Caco-2 (cell line): ENCODE measurements around the gene GOLGA5. TPM values are rescaled to one million over a fixed set of nuclear protein-coding genes. Genes with fewer than 3 reads are reported as not detected.

ENCODE experiments used
- BruUV-seq: library from RNA; stranded (reverse); fragments of 400-500 nt; replicated peaks from 2 replicates; lab custom pipeline; 2021; lab: Mats Ljungman, UMichigan
- CTCF ChIA-PET: fragments of 300-600 bp; sonication (Branson Sonifier 250); formaldehyde crosslinking; loops from one replicate; lab custom pipeline; 2022; ENCODE audit warnings: antibody characterized with exemption; lab: Charles Lee
- POLR2A ChIA-PET: fragments of 300-600 bp; sonication (Branson Sonifier 250); formaldehyde crosslinking; loops from one replicate; lab custom pipeline; 2022; ENCODE audit warnings: antibody characterized with exemption; lab: Charles Lee
- DNase-seq, 2 experiments: peaks; one replicate each; pipeline versions ENCODE4 v3.0.0 to v3.0.0-alpha.2; 2020 to 2022
- H3K27me3 ChIP-seq: replicated peaks from 2 replicates; pipeline ENCODE4 v1.6.0; 2011; ENCODE audit warnings: low read length; ENCODE audit not compliant: control insufficient read depth, insufficient read depth
- H3K36me3 ChIP-seq: 2 replicates; pipeline ENCODE4 v1.5.1; 2011; ENCODE audit warnings: low read length; ENCODE audit not compliant: control insufficient read depth, insufficient read depth
- H3K4me1 ChIP-seq: fragments of 250-450 bp; sonication (Bioruptor Pico); 2 replicates; pipeline ENCODE4 v1.5.1; 2020; ENCODE audit warnings: mild to moderate bottlenecking
- H3K4me3 ChIP-seq: 2 replicates; pipeline ENCODE4 v1.5.1; 2011; ENCODE audit warnings: low read depth, mild to moderate bottlenecking, control low read depth, low read length
- H3K9me3 ChIP-seq: fragments of 250-450 bp; sonication (Bioruptor Pico); 2 replicates; pipeline ENCODE4 v1.5.1; 2020; ENCODE audit warnings: mild to moderate bottlenecking, moderate library complexity
- H3K27ac Mint-ChIP-seq: one replicate; pipeline ENCODE4 v1.8.0; 2022; ENCODE audit warnings: mixed read lengths; ENCODE audit not compliant: unreplicated experiment
- H3K27me3 Mint-ChIP-seq: one replicate; pipeline ENCODE4 v1.8.0; 2022; ENCODE audit warnings: mixed read lengths; ENCODE audit not compliant: insufficient read depth, unreplicated experiment
- H3K36me3 Mint-ChIP-seq: one replicate; pipeline ENCODE4 v1.8.0; 2022; ENCODE audit warnings: mild to moderate bottlenecking, mixed read lengths; ENCODE audit not compliant: insufficient read depth, unreplicated experiment
- H3K4me1 Mint-ChIP-seq: one replicate; pipeline ENCODE4 v1.8.0; 2022; ENCODE audit warnings: low read depth, mixed read lengths; ENCODE audit not compliant: unreplicated experiment
- H3K4me3 Mint-ChIP-seq: one replicate; pipeline ENCODE4 v1.8.0; 2022; ENCODE audit warnings: mild to moderate bottlenecking, moderate library complexity, mixed read lengths; ENCODE audit not compliant: unreplicated experiment
- H3K9me3 Mint-ChIP-seq: one replicate; pipeline ENCODE4 v1.8.0; 2022; ENCODE audit warnings: mixed read lengths; ENCODE audit not compliant: unreplicated experiment
- intact Hi-C: fragments of 100-400 bp; cut with micrococcal nuclease; formaldehyde crosslinking; loops from one replicate; pipeline ENCODE4 v1.10.0; 2022; ENCODE audit not compliant: unreplicated experiment
- total RNA-seq: library from RNA; stranded (reverse); gene quantifications from 2 replicates; pipeline ENCODE4 v1.2.3, GENCODE V29; 2022
- TF ChIP-seq, protein P1 (sequence below), 2 experiments: fragments of 200-600 bp in 1 of 2; IDR thresholded peaks; 1 replicate in 1 of 2; 2 replicates in 1 of 2; pipeline versions ENCODE4 v1.5.1 to v1.8.0; 2011 to 2022; ENCODE audit warnings: antibody characterized with exemption in 1 of 2, control low read depth in 1 of 2, inconsistent platforms in 1 of 2, low read depth in 1 of 2, low read length in 1 of 2, mild to moderate bottlenecking in 1 of 2, moderate library complexity in 1 of 2; ENCODE audit not compliant: insufficient read depth in 1 of 2, severe bottlenecking in 1 of 2, unreplicated experiment in 1 of 2

GOLGA5 gene
- total RNA-seq, 1 experiment from 2014 or later: 33.1 TPM

DNA sequence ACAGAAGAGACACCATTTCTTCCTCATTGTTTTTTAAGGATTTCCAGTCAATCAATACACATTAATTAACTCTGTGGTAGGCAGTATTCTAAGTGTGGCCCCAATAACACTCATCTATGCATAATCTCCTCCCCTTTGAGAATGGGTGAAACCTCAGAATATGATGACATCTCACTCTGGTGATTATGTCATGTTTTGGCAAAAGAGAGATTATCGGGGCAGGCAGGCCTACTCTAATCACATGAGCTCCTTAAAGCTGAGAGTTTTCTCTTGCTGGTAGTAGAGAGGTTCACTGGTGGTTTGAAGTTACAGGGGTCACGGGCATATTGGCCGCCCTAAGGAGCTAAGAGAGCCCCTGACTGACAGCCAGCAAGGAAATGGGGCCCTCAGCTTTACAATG is 38.6 kb upstream of the GOLGA5 start:
- ChIA-PET POLR2A (no interaction called here), CTCF (no interaction called here)
- Mint-ChIP-seq H3K27me3 (peaks cover 4% of the 10 kb centered on the region), H3K36me3 (no peaks in the 10 kb centered on the region), H3K4me1 (peaks cover 7% of the 10 kb centered on the region), H3K4me3 (no peak overlapping the region), H3K27ac (no peak overlapping the region), H3K9me3 (peaks cover 7% of the 10 kb centered on the region)
- Histone ChIP-seq H3K27me3 (no peaks in the 10 kb centered on the region), H3K36me3 (no peaks in the 10 kb centered on the region), H3K4me1 (no peaks in the 10 kb centered on the region), H3K9me3 (peaks cover 2% of the 10 kb centered on the region; the same call in 1 of the 2 replicates), H3K4me3 (no peak overlapping the region)
- TF ChIP-seq, protein P1, sequence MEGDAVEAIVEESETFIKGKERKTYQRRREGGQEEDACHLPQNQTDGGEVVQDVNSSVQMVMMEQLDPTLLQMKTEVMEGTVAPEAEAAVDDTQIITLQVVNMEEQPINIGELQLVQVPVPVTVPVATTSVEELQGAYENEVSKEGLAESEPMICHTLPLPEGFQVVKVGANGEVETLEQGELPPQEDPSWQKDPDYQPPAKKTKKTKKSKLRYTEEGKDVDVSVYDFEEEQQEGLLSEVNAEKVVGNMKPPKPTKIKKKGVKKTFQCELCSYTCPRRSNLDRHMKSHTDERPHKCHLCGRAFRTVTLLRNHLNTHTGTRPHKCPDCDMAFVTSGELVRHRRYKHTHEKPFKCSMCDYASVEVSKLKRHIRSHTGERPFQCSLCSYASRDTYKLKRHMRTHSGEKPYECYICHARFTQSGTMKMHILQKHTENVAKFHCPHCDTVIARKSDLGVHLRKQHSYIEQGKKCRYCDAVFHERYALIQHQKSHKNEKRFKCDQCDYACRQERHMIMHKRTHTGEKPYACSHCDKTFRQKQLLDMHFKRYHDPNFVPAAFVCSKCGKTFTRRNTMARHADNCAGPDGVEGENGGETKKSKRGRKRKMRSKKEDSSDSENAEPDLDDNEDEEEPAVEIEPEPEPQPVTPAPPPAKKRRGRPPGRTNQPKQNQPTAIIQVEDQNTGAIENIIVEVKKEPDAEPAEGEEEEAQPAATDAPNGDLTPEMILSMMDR (IDR thresholded peaks at IDR 0.05; ENCODE audit: insufficient read depth in 1 of 2, low read depth in 1 of 2, low read length in 1 of 2, severe bottlenecking in 1 of 2, unreplicated experiment in 1 of 2): no peak
- intact Hi-C loops: no loop called here
- no TSS peak for BruUV-seq
- DNase-seq: no peak

DNA sequence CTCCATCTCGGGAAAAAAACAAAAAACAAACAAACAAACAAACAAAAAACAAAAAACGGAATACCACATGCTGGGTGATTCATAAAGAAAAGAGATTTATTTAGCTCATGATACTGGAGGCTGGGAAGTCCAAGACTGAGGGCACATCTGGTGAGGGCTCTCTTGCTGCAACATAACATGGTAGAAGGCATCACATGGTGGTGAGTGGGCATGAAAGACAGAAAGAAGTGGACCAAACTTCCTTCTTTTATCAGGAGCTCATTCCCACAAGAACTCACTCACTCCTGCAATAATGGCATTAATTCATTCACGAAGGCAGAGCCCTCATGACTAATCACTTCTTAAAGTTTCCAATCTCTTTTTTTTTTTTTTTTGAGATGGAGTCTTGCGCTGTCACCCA is 37.7 kb upstream of the GOLGA5 start:
- Mint-ChIP-seq H3K4me1 (peaks cover 11% of the 10 kb centered on the region), H3K4me3 (no peak overlapping the region), H3K36me3 (no peaks in the 10 kb centered on the region), H3K27ac (no peak overlapping the region), H3K27me3 (peaks cover 4% of the 10 kb centered on the region), H3K9me3 (peaks cover 10% of the 10 kb centered on the region)
- no TSS peak for BruUV-seq
- DNase-seq: no peak
- intact Hi-C loops: no loop called here
- H3K4me3 ChIP-seq: no peak overlapping the region
- no peaks in the 10 kb centered on the region for H3K27me3 ChIP-seq
- H3K9me3 ChIP-seq: no peaks in the 10 kb centered on the region
- ChIA-PET CTCF (no interaction called here), POLR2A (no interaction called here)
- no peaks in the 10 kb centered on the region for H3K36me3 ChIP-seq
- TF ChIP-seq, protein P1 (IDR thresholded peaks at IDR 0.05; ENCODE audit: insufficient read depth in 1 of 2, low read depth in 1 of 2, low read length in 1 of 2, severe bottlenecking in 1 of 2, unreplicated experiment in 1 of 2): no peak
- no peaks in the 10 kb centered on the region for H3K4me1 ChIP-seq

DNA sequence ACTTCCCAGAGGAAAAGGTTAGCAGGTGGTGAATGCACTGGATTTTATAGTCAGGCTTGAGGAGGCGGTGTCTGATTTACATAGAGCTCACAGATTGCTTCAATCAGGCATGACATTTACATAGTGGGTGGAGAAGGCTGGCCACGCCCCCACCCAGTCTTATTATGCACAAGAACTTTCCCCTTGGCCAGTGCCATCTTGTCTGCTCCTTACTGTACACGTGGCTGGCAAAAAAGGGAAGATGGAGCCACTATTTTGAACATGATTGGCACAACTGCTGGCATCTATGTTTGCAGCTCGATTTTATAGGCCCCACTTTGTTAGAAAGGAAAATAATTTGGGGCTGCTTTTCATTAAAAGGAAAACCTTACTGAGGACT is 34.8 kb upstream of the GOLGA5 start:
- Mint-ChIP-seq H3K27me3 (peaks cover 4% of the 10 kb centered on the region), H3K36me3 (no peaks in the 10 kb centered on the region), H3K27ac (no peak overlapping the region), H3K9me3 (peaks cover 10% of the 10 kb centered on the region), H3K4me1 (peaks cover 11% of the 10 kb centered on the region), H3K4me3 (no peak overlapping the region)
- ChIA-PET POLR2A (interaction anchor here (1.2 kb wide), 1 partner anchor 11 kb away, joined by 6 read pairs; the partner anchor contains the start of gene LGMN), CTCF (no interaction called here)
- Histone ChIP-seq H3K4me1 (no peaks in the 10 kb centered on the region), H3K9me3 (no peaks in the 10 kb centered on the region), H3K27me3 (no peaks in the 10 kb centered on the region), H3K36me3 (no peaks in the 10 kb centered on the region), H3K4me3 (no peak overlapping the region)
- intact Hi-C loops: no loop called here
- BruUV-seq: no TSS peak
- DNase-seq: peak; percentile 51 to 72
- TF ChIP-seq, protein P1 (IDR thresholded peaks at IDR 0.05; ENCODE audit: insufficient read depth in 1 of 2, low read depth in 1 of 2, low read length in 1 of 2, severe bottlenecking in 1 of 2, unreplicated experiment in 1 of 2): no peak
